HepG2 (cell line): ENCODE results near the gene MBD3. TPM values are rescaled to one million over a fixed set of nuclear protein-coding genes. Genes with fewer than 3 reads are reported as not detected.
A peak's percentile ranks its signal among the peaks of the same experiment; 100 is the strongest.

ENCODE experiments used
- ATAC-seq: fragments of 200-7000 bp; cut with Tn5 transposase; 3 replicates; pipeline ENCODE4 v1.9.1; 2020; ENCODE audit warnings: mild to moderate bottlenecking, moderate library complexity
- BruUV-seq: library from RNA; stranded (reverse); fragments of 400-500 nt; replicated peaks from 2 replicates; lab custom pipeline; 2021; lab: Mats Ljungman, UMichigan
- CTCF ChIA-PET: fragments of 300-600 bp; formaldehyde crosslinking; extraction: SDS; loops from one replicate; lab custom pipeline; 2021; ENCODE audit warnings: low total read pairs, inconsistent platforms, low intra/inter-chr PET ratio; lab: Yijun Ruan, JAX
- POLR2A ChIA-PET: fragments of 350-600 bp; sonication (Branson Sonifier 250); formaldehyde crosslinking; loops from one replicate; lab custom pipeline; 2020; ENCODE audit warnings: antibody characterized with exemption, inconsistent platforms; lab: Yijun Ruan, JAX
- DNase-seq: peaks from one replicate; pipeline ENCODE4 v3.0.0-alpha.2; 2015; ENCODE audit warnings: low spot score
- FAIRE-seq: peaks from 3 replicates; lab custom pipeline; 2011; peaks lifted over from hg19 to GRCh38; lab: Jason Lieb, UNC
- H2AFZ ChIP-seq: one replicate; pipeline ENCODE4 v1.6.1; 2011; ENCODE audit warnings: low read length, inconsistent platforms
- H3K27ac ChIP-seq: fragments of 300-600 bp; 3 replicates; pipeline ENCODE4 v1.8.0; 2011; ENCODE audit warnings: mixed run types, mild to moderate bottlenecking, mixed read lengths, low read length, inconsistent platforms; ENCODE audit not compliant: insufficient read depth; ENCODE audit errors: extremely low read length
- H3K27me3 ChIP-seq, 2 experiments: fragments of 200-600 bp in 1 of 2; 2 replicates in 1 of 2; 3 replicates in 1 of 2; pipeline versions ENCODE4 v1.6.0 to v1.8.0; 2011; ENCODE audit warnings: low read length in 2 of 2, mild to moderate bottlenecking in 2 of 2, moderate library complexity in 2 of 2, inconsistent platforms in 1 of 2; ENCODE audit not compliant: insufficient read depth in 2 of 2, control insufficient read depth in 1 of 2
- H3K36me3 ChIP-seq, 2 experiments: fragments of 200-600 bp in 1 of 2; replicated peaks in 1 of 2; 2 replicates in 1 of 2; 3 replicates in 1 of 2; pipeline versions ENCODE4 v1.5.1 to v1.8.0; 2011; ENCODE audit warnings: low read length in 2 of 2, inconsistent platforms in 1 of 2; ENCODE audit not compliant: insufficient read depth in 2 of 2, control insufficient read depth in 1 of 2
- H3K4me1 ChIP-seq: 2 replicates; pipeline ENCODE4 v1.5.1; 2012; ENCODE audit warnings: low read length, inconsistent platforms; ENCODE audit not compliant: insufficient read depth
- H3K4me2 ChIP-seq: 2 replicates; pipeline ENCODE4 v1.6.0; 2011; ENCODE audit warnings: low read depth, low read length, inconsistent platforms
- H3K4me3 ChIP-seq, 3 experiments: fragments of 200-600 bp in 1 of 3; sonication (generic), shearing (Covaris generic) in 1 of 3; replicated peaks in 1 of 3; 2 replicates each; pipeline ENCODE4 v1.5.1; 2011 to 2016; ENCODE audit warnings: low read length in 3 of 3, inconsistent platforms in 2 of 3, low read depth in 2 of 3, mild to moderate bottlenecking in 2 of 3, control low read depth in 1 of 3, mixed read lengths in 1 of 3; ENCODE audit not compliant: insufficient read depth in 1 of 3
- H3K79me2 ChIP-seq: one replicate; pipeline ENCODE4 v1.6.1; 2011; ENCODE audit warnings: low read length, inconsistent platforms; ENCODE audit not compliant: insufficient read depth
- H3K9ac ChIP-seq: 2 replicates; pipeline ENCODE4 v1.6.0; 2011; ENCODE audit warnings: mild to moderate bottlenecking, low read depth, low read length, inconsistent platforms; ENCODE audit not compliant: insufficient read depth
- H3K9me3 ChIP-seq: 2 replicates; pipeline ENCODE4 v1.5.1; 2012; ENCODE audit warnings: mild to moderate bottlenecking, low read length
- H4K20me1 ChIP-seq: 2 replicates; pipeline ENCODE4 v1.6.0; 2011; ENCODE audit warnings: inconsistent platforms, mild to moderate bottlenecking, low read length, moderate library complexity; ENCODE audit not compliant: insufficient read depth
- HOXA3 ChIP-seq: sonication (generic); formaldehyde crosslinking; IDR thresholded peaks from 2 replicates; pipeline ENCODE4 v1.5.0; 2020; ENCODE audit warnings: missing genetic modification reagents
- NFKB2 ChIP-seq: sonication (generic); formaldehyde crosslinking; IDR thresholded peaks from 2 replicates; pipeline ENCODE4 v1.4.0; 2020; ENCODE audit warnings: missing genetic modification reagents, borderline replicate concordance
- STAG1 ChIP-seq: sonication (generic); formaldehyde crosslinking; IDR thresholded peaks from 2 replicates; pipeline ENCODE4 v1.4.0; 2020; ENCODE audit warnings: missing genetic modification reagents
- XRCC5 ChIP-seq: fragments of 200-400 bp; formaldehyde crosslinking; optimal IDR thresholded peaks from 2 replicates; pipeline ENCODE3; 2017; ENCODE audit warnings: mild to moderate bottlenecking, low read length
- YY1 ChIP-seq: IDR thresholded peaks from 2 replicates; pipeline ENCODE4 v1.6.1; 2011; ENCODE audit warnings: low read length, low read depth, moderate library complexity, mild to moderate bottlenecking; ENCODE audit not compliant: insufficient read depth, insufficient replicate concordance
- ZBTB38 ChIP-seq: sonication (generic); formaldehyde crosslinking; IDR thresholded peaks from 2 replicates; pipeline ENCODE4 v1.5.1; 2020; ENCODE audit warnings: mild to moderate bottlenecking, missing genetic modification reagents
- ZFP62 ChIP-seq: sonication (generic); formaldehyde crosslinking; IDR thresholded peaks from 2 replicates; pipeline ENCODE4 v1.4.0; 2020; ENCODE audit warnings: missing genetic modification reagents
- ZNF564 ChIP-seq: sonication (generic); formaldehyde crosslinking; IDR thresholded peaks from 2 replicates; pipeline ENCODE4 v1.8.1; 2023; ENCODE audit warnings: mild to moderate bottlenecking, missing genetic modification reagents
- WGBS: methylation state at CpG from one replicate; pipeline ENCODE4 v1.1.6; 2017; ENCODE audit warnings: low lambda C conversion rate; 5-methylcytosine and 5-hydroxymethylcytosine counted together
- in situ Hi-C: cut with HindIII; loops from 2 replicates; pipeline ENCODE4 v1.10.0; 2017; ENCODE audit warnings: low pct_unique_long_range_greater_than_20kb; ENCODE audit not compliant: extremely low pct_ligation_motif_present
- intact Hi-C: fragments of 100-400 bp; cut with micrococcal nuclease; formaldehyde crosslinking; loops from one replicate; pipeline ENCODE4 v1.10.0; 2022; ENCODE audit not compliant: unreplicated experiment
- polyA plus RNA-seq, 8 experiments: library from polyadenylated mRNA; depleted of rRNA in 3 of 8; stranded (reverse) in 7 of 8; unstranded in 1 of 8; fragments of >200 nt; fragmentation: Illumina TruSeq in 4 of 8; extraction: Trizol in 4 of 8; gene quantifications; 2 replicates each; pipeline versions ENCODE4 v1.2.1 to v1.2.3, GENCODE V29; 2011 to 2016; ENCODE audit warnings: low read depth in 4 of 8, missing spikeins in 1 of 8, mixed read lengths in 1 of 8; ENCODE audit not compliant: insufficient read depth in 1 of 8
- total RNA-seq, 5 experiments: library from RNA; depleted of rRNA; stranded (reverse); fragments of >200 nt; fragmentation: Illumina TruSeq; extraction: Trizol; gene quantifications; 2 replicates each; pipeline ENCODE4 v1.2.3, GENCODE V29; 2016; ENCODE audit warnings: low read depth in 1 of 5
- TF ChIP-seq, protein P1 (sequence below): sonication (generic); formaldehyde crosslinking; IDR thresholded peaks from 2 replicates; pipeline ENCODE4 v1.5.0; 2020; ENCODE audit warnings: mild to moderate bottlenecking, missing genetic modification reagents, moderate library complexity
- TF ChIP-seq, protein P2 (sequence below): sonication (generic); formaldehyde crosslinking; IDR thresholded peaks from 2 replicates; pipeline ENCODE4 v1.5.0; 2020; ENCODE audit warnings: missing genetic modification reagents
- TF ChIP-seq, protein P3 (sequence below): sonication (generic); formaldehyde crosslinking; IDR thresholded peaks from 2 replicates; pipeline ENCODE4 v1.4.0; 2020; ENCODE audit warnings: missing genetic modification reagents

The MBD3 gene
- total and polyA plus RNA-seq, 2 of the 13 experiments (the other 11 are each of a cell fraction or from before 2014, with no cell fraction given): 21.2 to 76.9 TPM

DNA sequence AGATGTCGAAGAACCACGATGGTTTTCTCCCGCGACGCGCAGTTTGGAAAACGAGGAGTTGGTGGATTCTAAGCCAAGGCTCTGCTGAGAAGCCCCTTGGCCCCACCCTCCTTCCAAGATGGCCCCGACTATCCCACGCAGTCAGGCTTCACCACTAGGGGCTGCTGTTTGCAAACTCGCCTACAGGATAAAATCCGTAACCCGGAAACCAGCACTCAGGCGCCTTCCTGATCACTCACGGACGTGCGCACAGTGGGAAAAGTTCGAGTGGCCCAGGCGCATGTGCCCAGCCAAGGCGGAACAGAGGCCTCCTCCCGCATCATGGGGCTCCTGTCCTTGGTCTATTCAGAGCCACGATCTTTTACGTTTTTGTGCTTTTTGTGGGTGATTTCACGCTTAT is 31.8 kb upstream of the MBD3 start:
- BruUV-seq: no TSS peak
- 95% methylated on average over 23 of the region's 23 CpGs for WGBS
- in situ Hi-C loops (no loop called here), intact Hi-C loops (no loop called here)
- FAIRE-seq (no peak), DNase-seq (peak; percentile 14), ATAC-seq (no peak; the same call in 2 of the 3 replicates)
- H3K27ac ChIP-seq: no peak overlapping the region
- TF ChIP-seq NFKB2 (no peak), ZFP62 (no peak), YY1 (peak; percentile 80), STAG1 (CRISPR knock-in tag) (peak; percentile 37), ZNF564 (CRISPR knock-in tag) (no peak), HOXA3 (CRISPR knock-in tag) (peak; percentile 62; the same call in 1 of the 2 replicates), ZBTB38 (peak; percentile 50; the same call in 1 of the 2 replicates), XRCC5 (peak; percentile 48)
- TF ChIP-seq, protein P1, sequence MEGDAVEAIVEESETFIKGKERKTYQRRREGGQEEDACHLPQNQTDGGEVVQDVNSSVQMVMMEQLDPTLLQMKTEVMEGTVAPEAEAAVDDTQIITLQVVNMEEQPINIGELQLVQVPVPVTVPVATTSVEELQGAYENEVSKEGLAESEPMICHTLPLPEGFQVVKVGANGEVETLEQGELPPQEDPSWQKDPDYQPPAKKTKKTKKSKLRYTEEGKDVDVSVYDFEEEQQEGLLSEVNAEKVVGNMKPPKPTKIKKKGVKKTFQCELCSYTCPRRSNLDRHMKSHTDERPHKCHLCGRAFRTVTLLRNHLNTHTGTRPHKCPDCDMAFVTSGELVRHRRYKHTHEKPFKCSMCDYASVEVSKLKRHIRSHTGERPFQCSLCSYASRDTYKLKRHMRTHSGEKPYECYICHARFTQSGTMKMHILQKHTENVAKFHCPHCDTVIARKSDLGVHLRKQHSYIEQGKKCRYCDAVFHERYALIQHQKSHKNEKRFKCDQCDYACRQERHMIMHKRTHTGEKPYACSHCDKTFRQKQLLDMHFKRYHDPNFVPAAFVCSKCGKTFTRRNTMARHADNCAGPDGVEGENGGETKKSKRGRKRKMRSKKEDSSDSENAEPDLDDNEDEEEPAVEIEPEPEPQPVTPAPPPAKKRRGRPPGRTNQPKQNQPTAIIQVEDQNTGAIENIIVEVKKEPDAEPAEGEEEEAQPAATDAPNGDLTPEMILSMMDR (CRISPR knock-in tag): peak; percentile 57
- TF ChIP-seq, protein P2, sequence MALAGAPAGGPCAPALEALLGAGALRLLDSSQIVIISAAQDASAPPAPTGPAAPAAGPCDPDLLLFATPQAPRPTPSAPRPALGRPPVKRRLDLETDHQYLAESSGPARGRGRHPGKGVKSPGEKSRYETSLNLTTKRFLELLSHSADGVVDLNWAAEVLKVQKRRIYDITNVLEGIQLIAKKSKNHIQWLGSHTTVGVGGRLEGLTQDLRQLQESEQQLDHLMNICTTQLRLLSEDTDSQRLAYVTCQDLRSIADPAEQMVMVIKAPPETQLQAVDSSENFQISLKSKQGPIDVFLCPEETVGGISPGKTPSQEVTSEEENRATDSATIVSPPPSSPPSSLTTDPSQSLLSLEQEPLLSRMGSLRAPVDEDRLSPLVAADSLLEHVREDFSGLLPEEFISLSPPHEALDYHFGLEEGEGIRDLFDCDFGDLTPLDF (CRISPR knock-in tag): no peak
- TF ChIP-seq, protein P3, sequence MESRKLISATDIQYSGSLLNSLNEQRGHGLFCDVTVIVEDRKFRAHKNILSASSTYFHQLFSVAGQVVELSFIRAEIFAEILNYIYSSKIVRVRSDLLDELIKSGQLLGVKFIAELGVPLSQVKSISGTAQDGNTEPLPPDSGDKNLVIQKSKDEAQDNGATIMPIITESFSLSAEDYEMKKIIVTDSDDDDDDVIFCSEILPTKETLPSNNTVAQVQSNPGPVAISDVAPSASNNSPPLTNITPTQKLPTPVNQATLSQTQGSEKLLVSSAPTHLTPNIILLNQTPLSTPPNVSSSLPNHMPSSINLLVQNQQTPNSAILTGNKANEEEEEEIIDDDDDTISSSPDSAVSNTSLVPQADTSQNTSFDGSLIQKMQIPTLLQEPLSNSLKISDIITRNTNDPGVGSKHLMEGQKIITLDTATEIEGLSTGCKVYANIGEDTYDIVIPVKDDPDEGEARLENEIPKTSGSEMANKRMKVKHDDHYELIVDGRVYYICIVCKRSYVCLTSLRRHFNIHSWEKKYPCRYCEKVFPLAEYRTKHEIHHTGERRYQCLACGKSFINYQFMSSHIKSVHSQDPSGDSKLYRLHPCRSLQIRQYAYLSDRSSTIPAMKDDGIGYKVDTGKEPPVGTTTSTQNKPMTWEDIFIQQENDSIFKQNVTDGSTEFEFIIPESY (CRISPR knock-in tag): peak; percentile 92
- no peak overlapping the region for H3K4me3 ChIP-seq
- H4K20me1 ChIP-seq: no peaks in the 10 kb centered on the region
- ChIA-PET POLR2A (no interaction called here), CTCF (no interaction called here)
- H3K79me2 ChIP-seq: no peaks in the 10 kb centered on the region
- H3K36me3 ChIP-seq: peaks cover 14 to 29% of the 10 kb centered on the region in 2 experiments; a peak in 3 of 5 replicates
- no peak overlapping the region for H3K9ac ChIP-seq
- no peak overlapping the region for H2AFZ ChIP-seq
- no peaks in the 10 kb centered on the region for H3K4me1 ChIP-seq
- no peaks in the 10 kb centered on the region for H3K9me3 ChIP-seq
- H3K4me2 ChIP-seq: no peak overlapping the region
- no peaks in the 10 kb centered on the region for H3K27me3 ChIP-seq
